ENCODE measurements around the gene PRKAB1. TPM values are rescaled to one million over a fixed set of nuclear protein-coding genes. Genes with fewer than 3 reads are reported as not detected.

The PRKAB1 gene
- total RNA-seq, 1 experiment from 2014 or later = 30.0 TPM

GRCh38 chr12:119621878-119622277 lies 46.1 kb upstream of the PRKAB1 start:
- intact Hi-C loops (cut with micrococcal nuclease; ENCODE audit: unreplicated experiment) = no loop called here
- H4K20me1 ChIP-seq (ENCODE audit: insufficient read depth) = no peaks in the 10 kb centered on the region
- ChIA-PET CTCF (no interaction called here), POLR2A (ENCODE audit: unreplicated experiment) (no interaction called here)
- no peaks in the 10 kb centered on the region for H3K36me3 ChIP-seq (ENCODE audit: low read depth)
- TF ChIP-seq EZH2 (IDR thresholded peaks at IDR 0.05; ENCODE audit: low read depth) (no peak), CTCF (conservative IDR thresholded peaks at IDR 0.05) (no peak)
- H3K9me2 ChIP-seq (ENCODE audit: insufficient read depth) = no peaks in the 10 kb centered on the region
- no peak overlapping the region for H2AFZ ChIP-seq
- no peaks in the 10 kb centered on the region for H3K79me2 ChIP-seq (ENCODE audit: low read depth)
- no peak overlapping the region for H3K27ac ChIP-seq
- no peaks in the 10 kb centered on the region for H3K9me3 ChIP-seq (ENCODE audit: insufficient read depth, low read depth)
- no peaks in the 10 kb centered on the region for H3F3A ChIP-seq (ENCODE audit: insufficient read depth, low read depth)
- BruUV-seq (replicated peaks) = no TSS peak
- 0 out of 2 replicates have a peak, but pooled peaks cover 3% of the 10 kb centered on the region for H3K27me3 ChIP-seq (ENCODE audit: insufficient read depth, low read depth)
- DNase-seq = no peak
- H3K4me3 ChIP-seq = no peak overlapping the region
- H3K4me1 ChIP-seq (replicated peaks; ENCODE audit: insufficient read depth) = no peaks in the 10 kb centered on the region
- no peak overlapping the region for H3K4me2 ChIP-seq

- Histone ChIP-seq H3K4me2 (no peak overlapping the region), H3K79me2 (ENCODE audit: low read depth) (no peaks in the 10 kb centered on the region), H4K20me1 (ENCODE audit: insufficient read depth) (no peaks in the 10 kb centered on the region), H3K27me3 (ENCODE audit: insufficient read depth, low read depth) (peaks cover 9% of the 10 kb centered on the region; the same call in 1 of the 2 replicates), H2AFZ (no peak overlapping the region), H3K36me3 (ENCODE audit: low read depth) (no peaks in the 10 kb centered on the region), H3K4me1 (replicated peaks; ENCODE audit: insufficient read depth) (no peaks in the 10 kb centered on the region), H3K27ac (no peak overlapping the region), H3F3A (ENCODE audit: insufficient read depth, low read depth) (no peaks in the 10 kb centered on the region), H3K9me2 (ENCODE audit: insufficient read depth) (no peaks in the 10 kb centered on the region), H3K4me3 (no peak overlapping the region), H3K9me3 (ENCODE audit: insufficient read depth, low read depth) (no peaks in the 10 kb centered on the region)
- TF ChIP-seq CTCF (conservative IDR thresholded peaks at IDR 0.05) = no peak
- TF ChIP-seq EZH2 (IDR thresholded peaks at IDR 0.05; ENCODE audit: low read depth) = no peak
- intact Hi-C loops (cut with micrococcal nuclease; ENCODE audit: unreplicated experiment) = no loop called here
- no peak for DNase-seq
- ChIA-PET CTCF (no interaction called here), POLR2A (ENCODE audit: unreplicated experiment) (no interaction called here)
- no TSS peak for BruUV-seq (replicated peaks)
Measured at GRCh38 chr12:119624966-119625365, 43.0 kb upstream of the PRKAB1 start.

- no peak for DNase-seq
- no peaks in the 10 kb centered on the region for H4K20me1 ChIP-seq (ENCODE audit: insufficient read depth)
- H3K36me3 ChIP-seq (ENCODE audit: low read depth) = no peaks in the 10 kb centered on the region
- ChIA-PET POLR2A (ENCODE audit: unreplicated experiment) (no interaction called here), CTCF (no interaction called here)
- no peaks in the 10 kb centered on the region for H3K9me3 ChIP-seq (ENCODE audit: insufficient read depth, low read depth)
- H3K27ac ChIP-seq = no peak overlapping the region
- no peaks in the 10 kb centered on the region for H3K9me2 ChIP-seq (ENCODE audit: insufficient read depth)
- H3K79me2 ChIP-seq (ENCODE audit: low read depth) = no peaks in the 10 kb centered on the region
- no peak overlapping the region for H3K4me3 ChIP-seq
- H3K4me2 ChIP-seq = no peak overlapping the region
- intact Hi-C loops (cut with micrococcal nuclease; ENCODE audit: unreplicated experiment) = no loop called here
- TF ChIP-seq CTCF (conservative IDR thresholded peaks at IDR 0.05) (no peak), EZH2 (IDR thresholded peaks at IDR 0.05; ENCODE audit: low read depth) (no peak)
- no peaks in the 10 kb centered on the region for H3F3A ChIP-seq (ENCODE audit: insufficient read depth, low read depth)
- no peaks in the 10 kb centered on the region for H3K4me1 ChIP-seq (replicated peaks; ENCODE audit: insufficient read depth)
- peaks cover 16% of the 10 kb centered on the region; the same call in 1 of the 2 replicates for H3K27me3 ChIP-seq (ENCODE audit: insufficient read depth, low read depth)
- BruUV-seq (replicated peaks) = no TSS peak
- no peak overlapping the region for H2AFZ ChIP-seq
Measured at GRCh38 chr12:119627019-119627643, 40.8 kb upstream of the PRKAB1 start.
